ENCODE results near the gene CCN2.
A peak's percentile ranks its signal among the peaks of the same experiment; 100 is the strongest.

The CCN2 gene

GRCh38 chr6:131955192-131955591 lies 4.0 kb upstream of the CCN2 start:
- TF ChIP-seq ZFX (IDR thresholded peaks at IDR 0.05; ENCODE audit: borderline replicate concordance), result no peak
- TF ChIP-seq CTCF (IDR thresholded peaks at IDR 0.05), result no peak
- peak overlapping the region; percentile 74 for H3K27ac ChIP-seq

GRCh38 chr6:131954775-131955107 lies 3.6 kb upstream of the CCN2 start:
- H3K27ac ChIP-seq, result peak overlapping the region; percentile 74
- TF ChIP-seq CTCF (IDR thresholded peaks at IDR 0.05) (no peak), ZFX (IDR thresholded peaks at IDR 0.05; ENCODE audit: borderline replicate concordance) (no peak)

- H3K27ac ChIP-seq, result peak overlapping the region; percentile 74
These were observed 3.0 kb upstream of the CCN2 start for GRCh38 chr6:131954059-131954774.

GRCh38 chr6:131952886-131953509 lies 1.8 kb upstream of the CCN2 start:
- TF ChIP-seq ZFX (IDR thresholded peaks at IDR 0.05; ENCODE audit: borderline replicate concordance) (no peak), CTCF (IDR thresholded peaks at IDR 0.05) (no peak)
- H3K27ac ChIP-seq, result no peak overlapping the region

More at GRCh38 chr6:131954059-131954774, 3.0 kb upstream of the CCN2 start:
- no peak for TF ChIP-seq ZFX (IDR thresholded peaks at IDR 0.05; ENCODE audit: borderline replicate concordance)
- no peak for TF ChIP-seq CTCF (IDR thresholded peaks at IDR 0.05)

- H3K27ac ChIP-seq, result peak overlapping the region; percentile 75
- TF ChIP-seq ZFX (IDR thresholded peaks at IDR 0.05; ENCODE audit: borderline replicate concordance) (no peak), CTCF (IDR thresholded peaks at IDR 0.05) (no peak)
These were observed 531 bp upstream of the CCN2 start for GRCh38 chr6:131951576-131952230.

DNA sequence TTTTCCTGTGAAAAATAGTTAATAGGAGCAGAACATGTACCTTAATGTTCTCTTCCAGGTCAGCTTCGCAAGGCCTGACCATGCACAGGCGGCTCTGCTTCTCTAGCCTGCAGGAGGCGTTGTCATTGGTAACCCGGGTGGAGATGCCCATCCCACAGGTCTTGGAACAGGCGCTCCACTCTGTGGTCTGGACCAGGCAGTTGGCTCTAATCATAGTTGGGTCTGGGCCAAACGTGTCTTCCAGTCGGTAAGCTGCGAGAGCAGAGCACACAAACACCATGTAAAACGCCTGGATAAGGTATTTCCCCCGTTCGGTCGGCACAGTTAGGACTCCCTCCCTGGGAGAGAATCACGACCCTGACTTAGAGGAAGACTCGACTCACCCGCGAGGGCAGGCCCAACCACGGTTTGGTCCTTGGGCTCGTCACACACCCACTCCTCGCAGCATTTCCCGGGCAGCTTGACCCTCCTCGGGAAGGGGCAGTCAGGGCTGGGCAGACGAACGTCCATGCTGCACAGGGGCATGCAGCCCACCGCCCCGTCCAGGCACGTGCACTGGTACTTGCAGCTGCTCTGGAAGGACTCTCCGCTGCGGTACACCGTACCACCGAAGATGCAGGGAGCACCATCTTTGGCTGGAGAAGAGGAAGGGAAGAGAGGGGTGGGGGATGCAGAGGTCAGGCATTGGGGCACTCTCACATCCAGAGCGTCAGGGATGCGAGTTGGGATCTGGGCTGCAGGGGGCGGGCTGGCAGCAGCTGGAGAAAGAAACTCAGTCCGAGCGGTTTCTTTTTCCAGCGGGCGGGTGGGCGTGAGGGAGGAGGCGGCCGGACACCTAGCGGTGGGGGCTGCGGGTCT lies 1.0 kb downstream of the CCN2 start:
- peak overlapping the region; percentile 75 for H3K27ac ChIP-seq
- TF ChIP-seq CTCF (IDR thresholded peaks at IDR 0.05) (peak; percentile 73), ZFX (IDR thresholded peaks at IDR 0.05; ENCODE audit: borderline replicate concordance) (no peak)
